Right lobe of liver (tissue), 4 donors: Measurements from ENCODE around the gene DUSP6.

Experiments used
- POLR2A ChIP-seq: fragments of 450-650 bp; IDR thresholded peaks from one replicate; pipeline ENCODE4 v1.6.1; 2017; ENCODE audit warnings: antibody characterized with exemption, mild to moderate bottlenecking
- TF ChIP-seq, protein P1 (sequence below), 4 donors: fragments of 200-600 bp in 3 of 4; fragments of 450-650 bp in 1 of 4; IDR thresholded peaks; one replicate each; pipeline versions ENCODE4 v1.5.1 to v1.8.0; 2016 to 2022; ENCODE audit warnings: antibody characterized with exemption in 4 of 4, mild to moderate bottlenecking in 2 of 4
- donor health status: DM: no; HTN: no; CAD: no.
- donor health status: DM: no; HTN: no; CAD: no.
- donor health status: DM: no; HTN: yes; CAD: no.

DNA sequence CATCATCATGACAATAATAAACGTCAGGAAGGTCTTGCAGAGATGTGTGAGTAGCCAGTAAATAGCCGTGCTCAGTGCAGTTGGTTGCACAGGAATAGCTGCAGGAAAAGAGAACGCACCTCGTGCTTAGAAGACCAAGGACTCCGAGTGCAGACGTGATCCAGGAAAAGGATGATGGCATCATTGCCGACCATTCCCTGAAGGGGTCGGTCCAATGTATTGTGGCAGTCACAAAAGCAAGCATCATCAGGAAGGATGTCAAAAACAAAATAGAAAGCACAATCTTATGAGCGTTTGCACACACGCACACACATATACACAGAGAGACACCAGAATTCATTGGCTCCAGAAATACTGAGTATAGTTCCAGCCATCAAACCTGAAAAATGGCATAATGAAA lies 12.8 kb downstream of the DUSP6 start:
- TF ChIP-seq, protein P1, sequence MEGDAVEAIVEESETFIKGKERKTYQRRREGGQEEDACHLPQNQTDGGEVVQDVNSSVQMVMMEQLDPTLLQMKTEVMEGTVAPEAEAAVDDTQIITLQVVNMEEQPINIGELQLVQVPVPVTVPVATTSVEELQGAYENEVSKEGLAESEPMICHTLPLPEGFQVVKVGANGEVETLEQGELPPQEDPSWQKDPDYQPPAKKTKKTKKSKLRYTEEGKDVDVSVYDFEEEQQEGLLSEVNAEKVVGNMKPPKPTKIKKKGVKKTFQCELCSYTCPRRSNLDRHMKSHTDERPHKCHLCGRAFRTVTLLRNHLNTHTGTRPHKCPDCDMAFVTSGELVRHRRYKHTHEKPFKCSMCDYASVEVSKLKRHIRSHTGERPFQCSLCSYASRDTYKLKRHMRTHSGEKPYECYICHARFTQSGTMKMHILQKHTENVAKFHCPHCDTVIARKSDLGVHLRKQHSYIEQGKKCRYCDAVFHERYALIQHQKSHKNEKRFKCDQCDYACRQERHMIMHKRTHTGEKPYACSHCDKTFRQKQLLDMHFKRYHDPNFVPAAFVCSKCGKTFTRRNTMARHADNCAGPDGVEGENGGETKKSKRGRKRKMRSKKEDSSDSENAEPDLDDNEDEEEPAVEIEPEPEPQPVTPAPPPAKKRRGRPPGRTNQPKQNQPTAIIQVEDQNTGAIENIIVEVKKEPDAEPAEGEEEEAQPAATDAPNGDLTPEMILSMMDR (IDR thresholded peaks at IDR 0.05) = no peak
- TF ChIP-seq POLR2A = no peak
